HepG2 (cell line): ENCODE results near the gene ROS1. TPM values are rescaled to one million over a fixed set of nuclear protein-coding genes. Genes with fewer than 3 reads are reported as not detected.

ENCODE experiments used
- ATAC-seq: fragments of 200-7000 bp; cut with Tn5 transposase; 3 replicates; pipeline ENCODE4 v1.9.1; 2020; ENCODE audit warnings: mild to moderate bottlenecking, moderate library complexity
- BruUV-seq: library from RNA; stranded (reverse); fragments of 400-500 nt; replicated peaks from 2 replicates; lab custom pipeline; 2021; lab: Mats Ljungman, UMichigan
- CTCF ChIA-PET: fragments of 300-600 bp; formaldehyde crosslinking; extraction: SDS; loops from one replicate; lab custom pipeline; 2021; ENCODE audit warnings: low total read pairs, inconsistent platforms, low intra/inter-chr PET ratio; lab: Yijun Ruan, JAX
- POLR2A ChIA-PET: fragments of 350-600 bp; sonication (Branson Sonifier 250); formaldehyde crosslinking; loops from one replicate; lab custom pipeline; 2020; ENCODE audit warnings: antibody characterized with exemption, inconsistent platforms; lab: Yijun Ruan, JAX
- DNase-seq: peaks from one replicate; pipeline ENCODE4 v3.0.0-alpha.2; 2015; ENCODE audit warnings: low spot score
- FAIRE-seq: peaks from 3 replicates; lab custom pipeline; 2011; peaks lifted over from hg19 to GRCh38; lab: Jason Lieb, UNC
- H2AFZ ChIP-seq: one replicate; pipeline ENCODE4 v1.6.1; 2011; ENCODE audit warnings: low read length, inconsistent platforms
- H3K27ac ChIP-seq: fragments of 300-600 bp; 3 replicates; pipeline ENCODE4 v1.8.0; 2011; ENCODE audit warnings: mixed run types, mild to moderate bottlenecking, mixed read lengths, low read length, inconsistent platforms; ENCODE audit not compliant: insufficient read depth; ENCODE audit errors: extremely low read length
- H3K27me3 ChIP-seq, 2 experiments: fragments of 200-600 bp in 1 of 2; 2 replicates in 1 of 2; 3 replicates in 1 of 2; pipeline versions ENCODE4 v1.6.0 to v1.8.0; 2011; ENCODE audit warnings: low read length in 2 of 2, mild to moderate bottlenecking in 2 of 2, moderate library complexity in 2 of 2, inconsistent platforms in 1 of 2; ENCODE audit not compliant: insufficient read depth in 2 of 2, control insufficient read depth in 1 of 2
- H3K36me3 ChIP-seq, 2 experiments: fragments of 200-600 bp in 1 of 2; replicated peaks in 1 of 2; 2 replicates in 1 of 2; 3 replicates in 1 of 2; pipeline versions ENCODE4 v1.5.1 to v1.8.0; 2011; ENCODE audit warnings: low read length in 2 of 2, inconsistent platforms in 1 of 2; ENCODE audit not compliant: insufficient read depth in 2 of 2, control insufficient read depth in 1 of 2
- H3K4me1 ChIP-seq: 2 replicates; pipeline ENCODE4 v1.5.1; 2012; ENCODE audit warnings: low read length, inconsistent platforms; ENCODE audit not compliant: insufficient read depth
- H3K4me2 ChIP-seq: 2 replicates; pipeline ENCODE4 v1.6.0; 2011; ENCODE audit warnings: low read depth, low read length, inconsistent platforms
- H3K4me3 ChIP-seq, 3 experiments: fragments of 200-600 bp in 1 of 3; sonication (generic), shearing (Covaris generic) in 1 of 3; replicated peaks in 1 of 3; 2 replicates each; pipeline ENCODE4 v1.5.1; 2011 to 2016; ENCODE audit warnings: low read length in 3 of 3, inconsistent platforms in 2 of 3, low read depth in 2 of 3, mild to moderate bottlenecking in 2 of 3, control low read depth in 1 of 3, mixed read lengths in 1 of 3; ENCODE audit not compliant: insufficient read depth in 1 of 3
- H3K79me2 ChIP-seq: one replicate; pipeline ENCODE4 v1.6.1; 2011; ENCODE audit warnings: low read length, inconsistent platforms; ENCODE audit not compliant: insufficient read depth
- H3K9ac ChIP-seq: 2 replicates; pipeline ENCODE4 v1.6.0; 2011; ENCODE audit warnings: mild to moderate bottlenecking, low read depth, low read length, inconsistent platforms; ENCODE audit not compliant: insufficient read depth
- H3K9me3 ChIP-seq: 2 replicates; pipeline ENCODE4 v1.5.1; 2012; ENCODE audit warnings: mild to moderate bottlenecking, low read length
- H4K20me1 ChIP-seq: 2 replicates; pipeline ENCODE4 v1.6.0; 2011; ENCODE audit warnings: inconsistent platforms, mild to moderate bottlenecking, low read length, moderate library complexity; ENCODE audit not compliant: insufficient read depth
- ARNT ChIP-seq: fragments of 450-650 bp; IDR thresholded peaks from 2 replicates; pipeline ENCODE4 v1.6.1; 2017
- BCL6 ChIP-seq: IDR thresholded peaks from 2 replicates; pipeline ENCODE4 v1.6.1; 2016; ENCODE audit warnings: missing genetic modification reagents, missing compliant biosample characterization
- CEBPB ChIP-seq: IDR thresholded peaks from 2 replicates; pipeline ENCODE4 v1.6.1; 2011; ENCODE audit warnings: low read depth, low read length, improper control_type of control experiment, borderline replicate concordance
- CEBPG ChIP-seq: IDR thresholded peaks from 2 replicates; pipeline ENCODE4 v1.6.1; 2016
- ETV6 ChIP-seq: sonication (generic); formaldehyde crosslinking; conservative IDR thresholded peaks from 2 replicates; pipeline ENCODE4 v1.4.0; 2020; ENCODE audit warnings: missing genetic modification reagents
- FLYWCH1 ChIP-seq: sonication (generic); formaldehyde crosslinking; IDR thresholded peaks from 2 replicates; pipeline ENCODE4 v1.8.1; 2023; ENCODE audit warnings: mild to moderate bottlenecking, missing genetic modification reagents
- KLF16 ChIP-seq, 2 experiments: sonication (generic) in 1 of 2; formaldehyde crosslinking in 1 of 2; IDR thresholded peaks; 2 replicates each; pipeline versions ENCODE4 v1.6.1 to v1.8.0; 2016 to 2023; ENCODE audit warnings: missing genetic modification reagents in 2 of 2, missing compliant biosample characterization in 1 of 2
- MZF1 ChIP-seq: sonication (generic); formaldehyde crosslinking; IDR thresholded peaks from 2 replicates; pipeline ENCODE4 v1.8.1; 2023; ENCODE audit warnings: mild to moderate bottlenecking, missing genetic modification reagents, borderline replicate concordance
- NKX3-1 ChIP-seq: sonication (generic); formaldehyde crosslinking; IDR thresholded peaks from 2 replicates; pipeline ENCODE4 v1.5.0; 2020; ENCODE audit warnings: missing genetic modification reagents
- TOPORS ChIP-seq: sonication (generic); formaldehyde crosslinking; IDR thresholded peaks from 2 replicates; pipeline ENCODE4 v1.8.0; 2023; ENCODE audit warnings: mild to moderate bottlenecking, missing genetic modification reagents
- WGBS: methylation state at CpG from one replicate; pipeline ENCODE4 v1.1.6; 2017; ENCODE audit warnings: low lambda C conversion rate; 5-methylcytosine and 5-hydroxymethylcytosine counted together
- in situ Hi-C: cut with HindIII; loops from 2 replicates; pipeline ENCODE4 v1.10.0; 2017; ENCODE audit warnings: low pct_unique_long_range_greater_than_20kb; ENCODE audit not compliant: extremely low pct_ligation_motif_present
- intact Hi-C: fragments of 100-400 bp; cut with micrococcal nuclease; formaldehyde crosslinking; loops from one replicate; pipeline ENCODE4 v1.10.0; 2022; ENCODE audit not compliant: unreplicated experiment
- polyA plus RNA-seq, 8 experiments: library from polyadenylated mRNA; depleted of rRNA in 3 of 8; stranded (reverse) in 7 of 8; unstranded in 1 of 8; fragments of >200 nt; fragmentation: Illumina TruSeq in 4 of 8; extraction: Trizol in 4 of 8; gene quantifications; 2 replicates each; pipeline versions ENCODE4 v1.2.1 to v1.2.3, GENCODE V29; 2011 to 2016; ENCODE audit warnings: low read depth in 4 of 8, missing spikeins in 1 of 8, mixed read lengths in 1 of 8; ENCODE audit not compliant: insufficient read depth in 1 of 8
- total RNA-seq, 5 experiments: library from RNA; depleted of rRNA; stranded (reverse); fragments of >200 nt; fragmentation: Illumina TruSeq; extraction: Trizol; gene quantifications; 2 replicates each; pipeline ENCODE4 v1.2.3, GENCODE V29; 2016; ENCODE audit warnings: low read depth in 1 of 5
- TF ChIP-seq, protein P1 (sequence below): sonication (generic); formaldehyde crosslinking; IDR thresholded peaks from 2 replicates; pipeline ENCODE4 v1.9.0; 2021; ENCODE audit warnings: missing genetic modification reagents, borderline replicate concordance

Gene ROS1
- total and polyA plus RNA-seq, 2 of the 13 experiments (the other 11 are each of a cell fraction or from before 2014, with no cell fraction given): not detected

DNA sequence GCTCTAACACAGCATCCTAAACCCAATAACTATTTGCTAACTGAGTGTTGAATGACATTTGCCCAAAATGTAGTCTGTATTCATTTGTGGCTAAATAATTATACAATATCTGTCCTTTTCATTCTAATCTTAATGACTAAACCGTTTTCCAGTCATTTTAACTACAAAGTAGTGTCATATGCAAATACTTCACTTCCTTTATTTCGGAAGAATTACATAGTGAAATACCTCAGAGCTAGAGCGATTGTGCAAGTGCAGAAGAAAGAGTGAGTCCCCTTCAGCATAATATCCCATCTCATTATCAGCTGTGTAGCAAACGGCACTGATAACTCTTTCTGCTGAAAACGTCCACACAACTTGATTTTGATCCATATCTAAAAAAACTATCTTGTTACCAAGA lies 66.2 kb downstream of the ROS1 start:
- H3K27me3 ChIP-seq: no peaks in the 10 kb centered on the region
- FAIRE-seq: no peak
- TF ChIP-seq ARNT (no peak), MZF1 (no peak), FLYWCH1 (no peak), KLF16 (CRISPR knock-in tag; IDR thresholded peaks at IDR 0.05) (no peak), TOPORS (no peak)
- no peaks in the 10 kb centered on the region for H4K20me1 ChIP-seq
- H3K79me2 ChIP-seq: no peaks in the 10 kb centered on the region
- H3K36me3 ChIP-seq: no peaks in the 10 kb centered on the region
- no peaks in the 10 kb centered on the region for H3K4me1 ChIP-seq
- no peak for ATAC-seq
- 2% methylated on average over 5 of the region's 5 CpGs for WGBS
- H2AFZ ChIP-seq: no peak overlapping the region
- in situ Hi-C loops: no loop called here
- ChIA-PET POLR2A (no interaction called here), CTCF (no interaction called here)
- BruUV-seq: no TSS peak
- no peak for DNase-seq
- H3K9me3 ChIP-seq: no peaks in the 10 kb centered on the region
- intact Hi-C loops: no loop called here
- H3K4me2 ChIP-seq: no peak overlapping the region
- H3K4me3 ChIP-seq: no peak overlapping the region
- no peak overlapping the region for H3K27ac ChIP-seq
- no peak overlapping the region for H3K9ac ChIP-seq

DNA sequence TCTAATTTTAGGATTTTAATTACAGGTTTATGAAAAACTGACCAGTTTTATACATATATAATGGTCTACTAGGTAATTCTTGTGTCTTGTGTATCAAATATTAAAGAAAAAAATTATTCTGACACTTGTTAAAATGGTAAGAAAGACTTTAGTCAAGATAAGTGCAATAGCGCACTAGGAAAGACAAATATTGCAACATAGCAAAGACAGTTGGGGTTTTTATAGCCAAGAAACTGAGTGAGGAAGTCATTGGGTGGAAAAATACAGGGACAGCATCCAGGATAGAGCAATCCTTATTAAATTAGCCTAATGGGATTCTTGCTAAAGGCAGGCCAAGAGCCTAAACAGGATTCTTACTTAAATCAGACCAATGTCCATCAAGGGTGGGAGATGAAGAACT lies 71.1 kb downstream of the ROS1 start:
- no peak for TF ChIP-seq ETV6 (CRISPR knock-in tag)
- peak; percentile 78 for TF ChIP-seq CEBPB
- TF ChIP-seq, protein P1, sequence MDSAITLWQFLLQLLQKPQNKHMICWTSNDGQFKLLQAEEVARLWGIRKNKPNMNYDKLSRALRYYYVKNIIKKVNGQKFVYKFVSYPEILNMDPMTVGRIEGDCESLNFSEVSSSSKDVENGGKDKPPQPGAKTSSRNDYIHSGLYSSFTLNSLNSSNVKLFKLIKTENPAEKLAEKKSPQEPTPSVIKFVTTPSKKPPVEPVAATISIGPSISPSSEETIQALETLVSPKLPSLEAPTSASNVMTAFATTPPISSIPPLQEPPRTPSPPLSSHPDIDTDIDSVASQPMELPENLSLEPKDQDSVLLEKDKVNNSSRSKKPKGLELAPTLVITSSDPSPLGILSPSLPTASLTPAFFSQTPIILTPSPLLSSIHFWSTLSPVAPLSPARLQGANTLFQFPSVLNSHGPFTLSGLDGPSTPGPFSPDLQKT: no peak
- TF ChIP-seq CEBPG (CRISPR knock-in tag): peak; percentile 51
- 0 out of 2 replicates have a peak, but pooled peaks have one; percentile 17 for TF ChIP-seq BCL6
- TF ChIP-seq NKX3-1: no peak
- H3K4me1 ChIP-seq: no peaks in the 10 kb centered on the region
- 22% methylated on average over 1 of the region's 1 CpG for WGBS
- CTCF ChIA-PET: no interaction called here
- no peak overlapping the region for H3K4me2 ChIP-seq
- no peaks in the 10 kb centered on the region for H3K9me3 ChIP-seq
- no peaks in the 10 kb centered on the region for H3K79me2 ChIP-seq
- no peaks in the 10 kb centered on the region for H3K36me3 ChIP-seq
- no TSS peak for BruUV-seq
- FAIRE-seq (no peak), ATAC-seq (no peak), DNase-seq (no peak)
- no peak overlapping the region for H3K27ac ChIP-seq
- no peaks in the 10 kb centered on the region for H3K27me3 ChIP-seq
- POLR2A ChIA-PET: no interaction called here
- in situ Hi-C loops (loop anchor here (5.0 kb wide), 1 partner anchor 478 kb away; no protein-coding TSS in a partner anchor), intact Hi-C loops (no loop called here)
- no peak overlapping the region for H3K4me3 ChIP-seq
- H2AFZ ChIP-seq: no peak overlapping the region
- H3K9ac ChIP-seq: no peak overlapping the region
- H4K20me1 ChIP-seq: no peaks in the 10 kb centered on the region
